Measurements from ENCODE around the gene CSTPP1. TPM values are rescaled to one million over a fixed set of nuclear protein-coding genes. Genes with fewer than 3 reads are reported as not detected.

Gene CSTPP1, protein sequence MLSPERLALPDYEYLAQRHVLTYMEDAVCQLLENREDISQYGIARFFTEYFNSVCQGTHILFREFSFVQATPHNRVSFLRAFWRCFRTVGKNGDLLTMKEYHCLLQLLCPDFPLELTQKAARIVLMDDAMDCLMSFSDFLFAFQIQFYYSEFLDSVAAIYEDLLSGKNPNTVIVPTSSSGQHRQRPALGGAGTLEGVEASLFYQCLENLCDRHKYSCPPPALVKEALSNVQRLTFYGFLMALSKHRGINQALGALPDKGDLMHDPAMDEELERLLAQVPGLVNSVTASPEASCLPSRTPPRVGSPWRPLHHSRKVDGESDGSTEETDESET
- polyA plus RNA-seq (2011; rRNA removed) (23.5 and 48.7 TPM in 2 replicates), polyA minus RNA-seq (2011; rRNA and poly(A)+ RNA removed) (32.0 and 32.8 TPM in 2 replicates)

- H3K27me3 ChIP-seq (ENCODE audit: control insufficient read depth, insufficient read depth, low read length) = no peaks in the 10 kb centered on the region
- ChIA-PET CTCF (interaction anchor here (0.7 to 1.3 kb wide), 4 partner anchors 11 to 217 kb away, joined by 3 to 5 read pairs (median 4); no protein-coding TSS in a partner anchor), POLR2A (interaction anchor here (0.9 kb wide), 1 partner anchor 207 kb away, joined by 3 read pairs; no protein-coding TSS in a partner anchor)
- H3K4me3 ChIP-seq (ENCODE audit: low read depth, low read length) = peak within 1 kb of the TSS; percentile 88
- no peak for DNase-seq (ENCODE audit: low read depth)
- TF ChIP-seq CTCF (IDR thresholded peaks at IDR 0.05; ENCODE audit: insufficient read depth, low read depth, low read length) = no peak
- H3K36me3 ChIP-seq (ENCODE audit: control insufficient read depth, insufficient read depth, low read length) = no peaks in the 10 kb centered on the region
Observed at GRCh38 chr11:46936138-46937110, at the start of gene CSTPP1. TSS of gene CSTPP1 (plus strand) at chr11:46936761. CDS start at chr11:46936806, 45 bp downstream.

GRCh38 chr11:46888636-46889035 is 47.9 kb upstream of the CSTPP1 start:
- no peak for DNase-seq (ENCODE audit: low read depth)

GRCh38 chr11:46889251-46889650 is 47.3 kb upstream of the CSTPP1 start:
- no peaks in the 10 kb centered on the region for H3K36me3 ChIP-seq (ENCODE audit: control insufficient read depth, insufficient read depth, low read length)
- ChIA-PET POLR2A (no interaction called here), CTCF (interaction anchor here (0.6 to 7.2 kb wide), 4 partner anchors 23 to 274 kb away, joined by 3 to 65 read pairs (median 8); no protein-coding TSS in a partner anchor)
- H3K4me3 ChIP-seq (ENCODE audit: low read depth, low read length) = no peak overlapping the region
- TF ChIP-seq CTCF (IDR thresholded peaks at IDR 0.05; ENCODE audit: insufficient read depth, low read depth, low read length) = no peak
- no peaks in the 10 kb centered on the region for H3K27me3 ChIP-seq (ENCODE audit: control insufficient read depth, insufficient read depth, low read length)
- no peak for DNase-seq (ENCODE audit: low read depth)

More at GRCh38 chr11:46888636-46889035, 47.9 kb upstream of the CSTPP1 start:
- ChIA-PET POLR2A (no interaction called here), CTCF (interaction anchor here (0.6 to 7.2 kb wide), 5 partner anchors 24 to 274 kb away, joined by 3 to 65 read pairs (median 6); no protein-coding TSS in a partner anchor)
- H3K36me3 ChIP-seq (ENCODE audit: control insufficient read depth, insufficient read depth, low read length) = no peaks in the 10 kb centered on the region
- no peaks in the 10 kb centered on the region for H3K27me3 ChIP-seq (ENCODE audit: control insufficient read depth, insufficient read depth, low read length)
- no peak for TF ChIP-seq CTCF (IDR thresholded peaks at IDR 0.05; ENCODE audit: insufficient read depth, low read depth, low read length)
- no peak overlapping the region for H3K4me3 ChIP-seq (ENCODE audit: low read depth, low read length)

DNA sequence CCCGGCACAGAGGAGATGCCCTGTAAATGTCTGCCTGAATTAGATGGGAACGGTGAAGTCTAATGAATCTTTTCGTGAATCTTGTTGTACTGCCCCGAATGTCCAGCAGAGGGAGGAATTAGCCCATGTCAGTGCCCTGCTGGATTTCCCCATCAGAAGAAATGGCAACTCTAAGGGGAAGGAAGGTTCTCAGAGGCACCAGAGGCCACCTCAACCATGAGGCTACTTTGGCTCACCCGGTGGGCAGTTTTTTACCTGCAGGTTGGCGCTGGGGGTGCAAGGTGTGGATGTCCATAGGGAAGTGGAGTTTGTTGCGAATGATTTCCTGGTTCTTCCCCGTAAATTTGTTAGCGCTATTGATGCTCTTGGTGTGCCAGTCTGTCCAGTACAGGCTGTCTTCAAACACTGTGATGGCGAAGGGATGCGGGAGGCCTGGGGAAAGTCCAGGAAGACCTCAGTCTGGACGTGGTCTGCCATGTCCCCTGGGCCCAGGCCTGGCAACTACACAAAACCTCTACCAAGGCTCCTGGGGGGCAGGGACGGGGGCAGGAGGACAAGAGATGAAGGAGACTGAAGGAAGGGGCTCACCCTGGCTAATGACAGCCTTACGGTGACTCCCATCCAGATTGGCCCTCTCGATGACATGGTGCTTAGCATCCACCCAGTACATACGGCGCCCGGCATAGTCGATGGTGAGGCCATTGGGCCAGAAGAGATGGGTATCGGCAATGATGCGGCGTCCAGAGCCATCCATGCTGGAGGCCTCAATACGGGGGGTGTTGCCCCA is 46.7 kb upstream of the CSTPP1 start:
- no peaks in the 10 kb centered on the region for H3K27me3 ChIP-seq (ENCODE audit: control insufficient read depth, insufficient read depth, low read length)
- TF ChIP-seq CTCF (IDR thresholded peaks at IDR 0.05; ENCODE audit: insufficient read depth, low read depth, low read length) = peak; percentile 84
- DNase-seq (ENCODE audit: low read depth) = peak; percentile 9
- no peak overlapping the region for H3K4me3 ChIP-seq (ENCODE audit: low read depth, low read length)
- CTCF ChIA-PET = interaction anchor here (1.1 to 7.2 kb wide), 9 partner anchors 14 to 274 kb away, joined by 4 to 65 read pairs (median 7); no protein-coding TSS in a partner anchor
- POLR2A ChIA-PET = no interaction called here
- no peaks in the 10 kb centered on the region for H3K36me3 ChIP-seq (ENCODE audit: control insufficient read depth, insufficient read depth, low read length)
